Thoracic aorta (tissue), 2 donors: ENCODE results near the gene PAX5. TPM values are rescaled to one million over a fixed set of nuclear protein-coding genes. Genes with fewer than 3 reads are reported as not detected.

ENCODE experiments used
- ATAC-seq: fragments of 150-250 bp; one replicate; pipeline ENCODE4 v1.8.0; 2017; ENCODE audit warnings: low read depth; ENCODE audit not compliant: insufficient number of reproducible peaks, low FRiP score
- DNase-seq: peaks from one replicate; pipeline ENCODE4 v3.0.0-alpha.2; 2020; ENCODE audit warnings: low spot score
- H3K27ac ChIP-seq, 2 donors: fragments of 200-600 bp; sonication (generic); 1 replicate in 1 of 2; 2 replicates in 1 of 2; pipeline ENCODE4 v1.5.1; 2016; ENCODE audit warnings: mild to moderate bottlenecking in 2 of 2, moderate library complexity in 2 of 2
- H3K27me3 ChIP-seq: fragments of 200-600 bp; sonication (generic); replicated peaks from 2 replicates; pipeline ENCODE4 v1.6.0; 2016; ENCODE audit warnings: mild to moderate bottlenecking; ENCODE audit not compliant: insufficient read depth
- H3K36me3 ChIP-seq: fragments of 200-600 bp; sonication (generic); one replicate; pipeline ENCODE4 v1.5.1; 2016
- H3K4me1 ChIP-seq, 2 donors: fragments of 200-600 bp; sonication (generic); 1 replicate in 1 of 2; 2 replicates in 1 of 2; pipeline versions ENCODE4 v1.5.1 to v1.6.0; 2016; ENCODE audit warnings: low read depth in 2 of 2, mild to moderate bottlenecking in 1 of 2; ENCODE audit not compliant: control insufficient read depth in 1 of 2
- H3K4me3 ChIP-seq: fragments of 200-600 bp; sonication (generic); 2 replicates; pipeline ENCODE4 v1.5.1; 2016; ENCODE audit warnings: mild to moderate bottlenecking
- H3K9me3 ChIP-seq: fragments of 200-600 bp; sonication (generic); 2 replicates; pipeline ENCODE4 v1.5.1; 2016
- total RNA-seq, 2 donors: library from RNA; depleted of rRNA; stranded (reverse); fragments of >200 nt; gene quantifications; one replicate each; pipeline versions ENCODE4 v1.1.0 to v1.2.3, GENCODE V29; 2016
- TF ChIP-seq, protein P1 (sequence below): fragments of 200-600 bp; sonication (generic); IDR thresholded peaks from one replicate; pipeline ENCODE4 v1.5.1; 2019; ENCODE audit warnings: antibody characterized with exemption

The PAX5 gene
- total RNA-seq, 2 donors from 2014 or later: 0.21 TPM; not detected in 1

- H3K4me3 ChIP-seq: no peak overlapping the region
- no peaks in the 10 kb centered on the region for H3K36me3 ChIP-seq
- no peak for DNase-seq
- TF ChIP-seq, protein P1, sequence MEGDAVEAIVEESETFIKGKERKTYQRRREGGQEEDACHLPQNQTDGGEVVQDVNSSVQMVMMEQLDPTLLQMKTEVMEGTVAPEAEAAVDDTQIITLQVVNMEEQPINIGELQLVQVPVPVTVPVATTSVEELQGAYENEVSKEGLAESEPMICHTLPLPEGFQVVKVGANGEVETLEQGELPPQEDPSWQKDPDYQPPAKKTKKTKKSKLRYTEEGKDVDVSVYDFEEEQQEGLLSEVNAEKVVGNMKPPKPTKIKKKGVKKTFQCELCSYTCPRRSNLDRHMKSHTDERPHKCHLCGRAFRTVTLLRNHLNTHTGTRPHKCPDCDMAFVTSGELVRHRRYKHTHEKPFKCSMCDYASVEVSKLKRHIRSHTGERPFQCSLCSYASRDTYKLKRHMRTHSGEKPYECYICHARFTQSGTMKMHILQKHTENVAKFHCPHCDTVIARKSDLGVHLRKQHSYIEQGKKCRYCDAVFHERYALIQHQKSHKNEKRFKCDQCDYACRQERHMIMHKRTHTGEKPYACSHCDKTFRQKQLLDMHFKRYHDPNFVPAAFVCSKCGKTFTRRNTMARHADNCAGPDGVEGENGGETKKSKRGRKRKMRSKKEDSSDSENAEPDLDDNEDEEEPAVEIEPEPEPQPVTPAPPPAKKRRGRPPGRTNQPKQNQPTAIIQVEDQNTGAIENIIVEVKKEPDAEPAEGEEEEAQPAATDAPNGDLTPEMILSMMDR: no peak
- H3K27ac ChIP-seq: no peak overlapping the region
- H3K4me1 ChIP-seq: no peaks in the 10 kb centered on the region
- H3K9me3 ChIP-seq: no peaks in the 10 kb centered on the region
- ATAC-seq: no peak
- H3K27me3 ChIP-seq: no peaks in the 10 kb centered on the region
Observed at GRCh38 chr9:36896296-36896695, 137.8 kb downstream of the PAX5 start.

DNA sequence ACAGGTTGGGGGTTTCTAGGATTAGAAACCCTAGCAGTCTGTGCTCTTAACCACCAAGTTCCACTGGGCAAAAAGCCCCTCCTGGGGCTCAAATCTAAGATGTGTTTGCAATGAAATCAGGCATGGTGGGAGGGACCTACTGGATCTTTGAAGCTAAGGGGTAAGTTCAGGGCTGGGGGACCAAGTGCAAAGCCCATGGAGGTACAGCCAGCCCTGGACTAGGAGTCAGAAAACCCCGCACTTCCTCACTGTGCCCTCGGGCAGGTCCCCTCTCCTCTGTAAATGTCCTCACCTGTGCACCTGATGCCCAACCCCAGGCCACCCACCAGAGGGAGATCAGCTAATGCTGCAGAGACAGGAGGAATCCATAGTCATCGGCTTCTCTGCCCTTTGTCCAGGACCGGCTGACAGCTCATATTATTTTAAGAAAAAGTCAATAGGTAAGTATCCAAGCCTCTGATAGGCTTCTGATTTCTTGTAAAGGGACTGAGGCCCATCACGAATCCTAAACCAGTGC, 138.3 kb downstream of the PAX5 start:
- TF ChIP-seq, protein P1: no peak
- Histone ChIP-seq H3K27ac (no peak overlapping the region), H3K36me3 (no peaks in the 10 kb centered on the region), H3K4me1 (no peaks in the 10 kb centered on the region), H3K4me3 (no peak overlapping the region), H3K9me3 (no peaks in the 10 kb centered on the region), H3K27me3 (no peaks in the 10 kb centered on the region)
- ATAC-seq (no peak), DNase-seq (no peak)

DNA sequence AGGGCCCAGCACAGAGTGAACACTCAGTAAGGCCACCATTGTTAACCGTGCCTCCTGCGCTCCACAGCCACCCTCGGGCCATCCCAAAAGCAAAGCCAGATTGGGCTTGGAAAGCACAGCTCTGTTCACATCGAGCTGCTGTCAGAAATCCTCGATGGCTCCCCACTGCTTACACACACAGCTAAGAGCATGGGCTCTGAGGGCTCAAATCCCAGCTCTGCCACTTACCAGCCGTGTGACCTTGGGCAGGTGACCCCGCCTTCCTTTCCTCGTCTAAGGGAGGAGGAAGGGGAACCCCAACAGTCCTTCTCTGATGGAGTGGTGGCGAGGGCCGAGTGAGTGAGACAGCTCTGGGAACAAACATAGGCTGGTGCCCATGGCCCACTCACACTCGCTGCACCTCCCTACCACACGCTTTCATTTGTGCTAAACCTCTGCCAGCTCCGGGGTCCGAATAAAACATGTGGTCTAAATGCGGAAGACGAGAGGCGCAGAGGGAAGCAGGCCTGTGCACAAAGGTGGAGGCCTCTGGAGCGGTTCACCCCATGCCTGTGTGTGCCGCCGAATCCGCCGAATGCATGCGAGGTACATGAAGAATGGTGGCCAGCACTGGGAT, 139.3 kb downstream of the PAX5 start:
- Histone ChIP-seq H3K4me1 (no peaks in the 10 kb centered on the region), H3K36me3 (no peaks in the 10 kb centered on the region), H3K9me3 (no peaks in the 10 kb centered on the region), H3K27me3 (no peaks in the 10 kb centered on the region), H3K4me3 (no peak overlapping the region), H3K27ac (no peak overlapping the region)
- DNase-seq (no peak), ATAC-seq (no peak)
- TF ChIP-seq, protein P1: no peak

DNA sequence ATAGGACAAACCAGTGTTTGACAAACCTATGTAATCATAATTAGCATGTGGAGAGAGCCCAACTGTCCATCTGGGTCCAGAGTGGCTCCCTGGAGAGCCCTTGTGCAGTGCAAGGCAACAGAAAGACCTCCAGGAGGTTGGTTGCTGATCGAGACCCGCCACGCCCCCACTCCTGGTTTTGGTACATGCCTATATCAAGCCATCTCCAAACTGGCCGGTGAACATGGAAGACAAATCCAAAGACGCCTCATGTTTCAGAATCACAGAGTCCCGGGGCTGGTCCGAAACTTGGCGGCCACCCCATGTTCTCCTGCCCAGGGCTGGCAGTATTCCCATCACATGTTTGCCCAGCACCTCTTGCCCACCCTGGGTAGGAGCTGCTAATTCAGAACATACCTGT, 140.2 kb downstream of the PAX5 start:
- H3K27ac ChIP-seq: no peak overlapping the region
- ATAC-seq (no peak), DNase-seq (no peak)
- no peaks in the 10 kb centered on the region for H3K36me3 ChIP-seq
- TF ChIP-seq, protein P1: no peak
- no peaks in the 10 kb centered on the region for H3K9me3 ChIP-seq
- H3K4me3 ChIP-seq: no peak overlapping the region
- no peaks in the 10 kb centered on the region for H3K4me1 ChIP-seq
- no peaks in the 10 kb centered on the region for H3K27me3 ChIP-seq

GRCh38 chr9:36893184-36893583, 140.9 kb downstream of the PAX5 start:
- DNase-seq: no peak
- H3K4me1 ChIP-seq: no peaks in the 10 kb centered on the region
- H3K4me3 ChIP-seq: no peak overlapping the region
- TF ChIP-seq, protein P1: no peak
- H3K27ac ChIP-seq: no peak overlapping the region
- ATAC-seq: no peak
- H3K27me3 ChIP-seq: no peaks in the 10 kb centered on the region
- no peaks in the 10 kb centered on the region for H3K9me3 ChIP-seq
- no peaks in the 10 kb centered on the region for H3K36me3 ChIP-seq
